Keratinocyte (primary cell): ENCODE measurements around the gene KCNJ15. TPM values are rescaled to one million over a fixed set of nuclear protein-coding genes. Genes with fewer than 3 reads are reported as not detected.

ENCODE experiments used
- DNase-seq: peaks from one replicate; pipeline ENCODE4 v3.0.0-alpha.2; 2011; ENCODE audit warnings: low read depth, missing footprints, low spot score
- FAIRE-seq: peaks from 2 replicates; lab custom pipeline; 2011; peaks lifted over from hg19 to GRCh38; lab: Jason Lieb, UNC
- H2AFZ ChIP-seq: 2 replicates; pipeline ENCODE4 v1.6.0; 2012; ENCODE audit warnings: low read length, control low read depth, inconsistent platforms; ENCODE audit not compliant: control insufficient read depth
- H3K27ac ChIP-seq: 2 replicates; pipeline ENCODE4 v1.5.1; 2011; ENCODE audit warnings: low read length; ENCODE audit not compliant: control insufficient read depth, insufficient read depth
- H3K27me3 ChIP-seq: 3 replicates; pipeline ENCODE4 v1.6.0; 2011; ENCODE audit warnings: low read length; ENCODE audit not compliant: control insufficient read depth, insufficient read depth; ENCODE audit errors: extremely low read depth
- H3K36me3 ChIP-seq, 2 experiments: 2 replicates in 1 of 2; 3 replicates in 1 of 2; pipeline ENCODE4 v1.5.1; 2011; ENCODE audit warnings: low read length in 2 of 2, mild to moderate bottlenecking in 1 of 2; ENCODE audit not compliant: control insufficient read depth in 2 of 2, insufficient read depth in 2 of 2; ENCODE audit errors: extremely low read depth in 1 of 2
- H3K4me1 ChIP-seq: 3 replicates; pipeline ENCODE4 v1.5.1; 2011; ENCODE audit warnings: low read length; ENCODE audit not compliant: control insufficient read depth, insufficient read depth; ENCODE audit errors: extremely low read depth
- H3K4me2 ChIP-seq: 3 replicates; pipeline ENCODE4 v1.6.0; 2011; ENCODE audit warnings: low read depth, low read length; ENCODE audit not compliant: control insufficient read depth, insufficient read depth; ENCODE audit errors: extremely low read depth
- H3K4me3 ChIP-seq, 3 experiments: fragments of 200-600 bp in 1 of 3; sonication (generic) in 1 of 3; 2 replicates in 2 of 3; 3 replicates in 1 of 3; pipeline ENCODE4 v1.5.1; 2011 to 2016; ENCODE audit warnings: low read length in 3 of 3, mild to moderate bottlenecking in 3 of 3, control low read depth in 2 of 3, inconsistent platforms in 1 of 3, low read depth in 1 of 3, mixed read lengths in 1 of 3, mixed run types in 1 of 3, moderate library complexity in 1 of 3; ENCODE audit not compliant: control insufficient read depth in 2 of 3, insufficient read depth in 2 of 3; ENCODE audit errors: extremely low read depth in 1 of 3
- H3K79me2 ChIP-seq: 2 replicates; pipeline ENCODE4 v1.6.0; 2012; ENCODE audit warnings: low read length; ENCODE audit not compliant: control insufficient read depth, insufficient read depth
- H3K9ac ChIP-seq: 3 replicates; pipeline ENCODE4 v1.6.0; 2011; ENCODE audit warnings: low read length; ENCODE audit not compliant: control insufficient read depth, insufficient read depth; ENCODE audit errors: extremely low read depth
- H3K9me1 ChIP-seq: 3 replicates; pipeline ENCODE4 v1.6.0; 2011; ENCODE audit warnings: low read length; ENCODE audit not compliant: control insufficient read depth, insufficient read depth; ENCODE audit errors: extremely low read depth
- H3K9me3 ChIP-seq: 2 replicates; pipeline ENCODE4 v1.5.1; 2012; ENCODE audit warnings: low read depth, low read length; ENCODE audit not compliant: control insufficient read depth
- H4K20me1 ChIP-seq: 3 replicates; pipeline ENCODE4 v1.6.0; 2011; ENCODE audit warnings: low read length; ENCODE audit not compliant: control insufficient read depth, insufficient read depth; ENCODE audit errors: extremely low read depth
- EZH2 ChIP-seq: IDR thresholded peaks from one replicate; pipeline ENCODE4 v1.6.1; 2012; ENCODE audit warnings: inconsistent platforms, mild to moderate bottlenecking, low read length, moderate library complexity
- dilution Hi-C: fragments of 300-500 bp; cut with MboI; formaldehyde crosslinking; loops from one replicate; pipeline ENCODE4 v1.7.0; 2020; ENCODE audit warnings: low sequenced_read_pairs; ENCODE audit not compliant: extremely low pct_ligation_motif_present
- polyA plus RNA-seq, 5 experiments: library from polyadenylated mRNA; depleted of rRNA in 3 of 5; stranded (reverse) in 3 of 5; stranded (forward) in 1 of 5; unstranded in 1 of 5; fragments of >200 nt; gene quantifications; 1 replicate in 1 of 5; 2 replicates in 3 of 5; 3 replicates in 1 of 5; pipeline versions ENCODE4 v1.2.1 to v1.2.3, GENCODE V29; 2011 to 2012; ENCODE audit warnings: missing spikeins in 2 of 5, low read depth in 1 of 5, low replicate concordance in 1 of 5
- TF ChIP-seq, protein P1 (sequence below), 3 experiments: IDR thresholded peaks in 1 of 3; conservative IDR thresholded peaks in 1 of 3; optimal IDR thresholded peaks in 1 of 3; 2 replicates in 2 of 3; 3 replicates in 1 of 3; pipeline versions ENCODE3 to v1.5.1; 2011; ENCODE audit warnings: low read length in 3 of 3, mild to moderate bottlenecking in 3 of 3, moderate library complexity in 2 of 3, control low read depth in 1 of 3, inconsistent platforms in 1 of 3; ENCODE audit not compliant: insufficient read depth in 2 of 3; ENCODE audit errors: extremely low read depth in 1 of 3

The KCNJ15 gene
- polyA plus RNA-seq, 1 donor (not counting 4 experiments of a cell fraction or from before 2014, with no cell fraction given): 76.3 TPM

DNA sequence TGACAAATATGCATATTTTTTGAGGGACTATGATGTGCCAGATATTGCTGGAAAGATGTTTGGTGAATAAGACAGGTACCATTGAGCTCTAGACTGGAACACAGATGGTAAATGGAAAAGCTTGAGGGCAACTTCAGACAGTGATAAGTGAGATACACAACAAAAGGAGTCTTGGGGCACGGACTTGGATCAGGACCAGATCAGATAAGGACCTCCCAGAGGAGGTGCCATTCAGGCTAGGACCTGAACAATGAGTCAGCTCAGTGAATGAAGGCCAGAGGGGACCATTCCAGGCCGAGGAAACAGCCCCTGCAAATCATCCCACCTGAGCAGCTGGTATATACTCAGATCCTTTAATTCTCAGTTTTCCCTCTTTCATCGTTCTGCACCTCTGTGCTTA is 1.8 kb upstream of the KCNJ15 start:
- Histone ChIP-seq H3K4me2 (no peak overlapping the region), H3K4me1 (peaks cover 25% of the 10 kb centered on the region), H4K20me1 (no peaks in the 10 kb centered on the region), H3K79me2 (peaks cover 27% of the 10 kb centered on the region), H3K9me1 (no peaks in the 10 kb centered on the region), H3K4me3 (no peak overlapping the region), H3K27ac (no peak overlapping the region), H3K27me3 (no peaks in the 10 kb centered on the region), H3K9me3 (no peaks in the 10 kb centered on the region), H3K9ac (no peak overlapping the region), H2AFZ (no peak overlapping the region), H3K36me3 (peaks cover 0 to 2% of the 10 kb centered on the region in 2 experiments)
- no peak for TF ChIP-seq EZH2
- TF ChIP-seq, protein P1, sequence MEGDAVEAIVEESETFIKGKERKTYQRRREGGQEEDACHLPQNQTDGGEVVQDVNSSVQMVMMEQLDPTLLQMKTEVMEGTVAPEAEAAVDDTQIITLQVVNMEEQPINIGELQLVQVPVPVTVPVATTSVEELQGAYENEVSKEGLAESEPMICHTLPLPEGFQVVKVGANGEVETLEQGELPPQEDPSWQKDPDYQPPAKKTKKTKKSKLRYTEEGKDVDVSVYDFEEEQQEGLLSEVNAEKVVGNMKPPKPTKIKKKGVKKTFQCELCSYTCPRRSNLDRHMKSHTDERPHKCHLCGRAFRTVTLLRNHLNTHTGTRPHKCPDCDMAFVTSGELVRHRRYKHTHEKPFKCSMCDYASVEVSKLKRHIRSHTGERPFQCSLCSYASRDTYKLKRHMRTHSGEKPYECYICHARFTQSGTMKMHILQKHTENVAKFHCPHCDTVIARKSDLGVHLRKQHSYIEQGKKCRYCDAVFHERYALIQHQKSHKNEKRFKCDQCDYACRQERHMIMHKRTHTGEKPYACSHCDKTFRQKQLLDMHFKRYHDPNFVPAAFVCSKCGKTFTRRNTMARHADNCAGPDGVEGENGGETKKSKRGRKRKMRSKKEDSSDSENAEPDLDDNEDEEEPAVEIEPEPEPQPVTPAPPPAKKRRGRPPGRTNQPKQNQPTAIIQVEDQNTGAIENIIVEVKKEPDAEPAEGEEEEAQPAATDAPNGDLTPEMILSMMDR (optimal IDR thresholded peaks at IDR 0.05 in 1 of 3, IDR thresholded peaks at IDR 0.05 in 1 of 3, conservative IDR thresholded peaks at IDR 0.05 in 1 of 3; ENCODE audit: extremely low read depth in 1 of 3, insufficient read depth in 2 of 3, low read length in 3 of 3): no peak
- FAIRE-seq (peak; percentile 95), DNase-seq (no peak)
- dilution Hi-C loops: no loop called here

DNA sequence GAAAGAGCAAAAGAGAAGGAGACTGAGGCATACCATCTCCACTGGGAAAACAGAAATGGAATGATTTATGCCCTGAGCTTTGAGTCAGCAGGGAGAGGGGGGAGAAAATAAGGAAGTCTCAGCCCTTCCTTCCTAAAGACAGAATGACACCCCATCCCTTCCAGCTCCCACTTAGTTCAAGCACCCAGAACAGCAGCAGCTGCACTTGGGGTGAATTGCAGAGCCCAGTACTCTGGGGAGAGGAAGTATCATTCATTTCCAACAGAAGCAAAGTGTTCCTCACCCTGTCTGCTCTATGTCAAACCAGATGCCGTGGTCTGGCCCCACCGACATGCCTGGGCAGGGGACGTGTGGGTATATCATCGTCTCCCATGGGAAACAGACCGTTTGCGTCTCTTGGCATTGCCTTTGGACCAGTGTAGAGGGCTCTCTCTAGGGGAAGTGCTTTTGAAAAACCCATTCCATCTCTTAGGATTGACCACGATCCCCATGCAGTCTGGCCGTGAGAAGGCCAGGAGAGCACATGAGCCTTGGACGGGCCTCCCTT is 1.1 kb upstream of the KCNJ15 start:
- peaks cover 33% of the 10 kb centered on the region for H3K79me2 ChIP-seq
- no peak for DNase-seq
- no peak overlapping the region for H3K27ac ChIP-seq
- H3K36me3 ChIP-seq: peaks cover 0 to 2% of the 10 kb centered on the region in 2 experiments
- no peak overlapping the region for H2AFZ ChIP-seq
- no peaks in the 10 kb centered on the region for H3K9me3 ChIP-seq
- no peaks in the 10 kb centered on the region for H3K27me3 ChIP-seq
- dilution Hi-C loops: no loop called here
- no peaks in the 10 kb centered on the region for H3K9me1 ChIP-seq
- peak; percentile 52 for FAIRE-seq
- H3K4me3 ChIP-seq: no peak overlapping the region
- H3K9ac ChIP-seq: no peak overlapping the region
- H3K4me2 ChIP-seq: no peak overlapping the region
- no peaks in the 10 kb centered on the region for H4K20me1 ChIP-seq
- no peak for TF ChIP-seq EZH2
- TF ChIP-seq, protein P1 (optimal IDR thresholded peaks at IDR 0.05 in 1 of 3, IDR thresholded peaks at IDR 0.05 in 1 of 3, conservative IDR thresholded peaks at IDR 0.05 in 1 of 3; ENCODE audit: extremely low read depth in 1 of 3, insufficient read depth in 2 of 3, low read length in 3 of 3): no peak
- peaks cover 25% of the 10 kb centered on the region for H3K4me1 ChIP-seq
